Measurements from ENCODE around the gene AP4S1. TPM values are rescaled to one million over a fixed set of nuclear protein-coding genes. Genes with fewer than 3 reads are reported as not detected.

The AP4S1 gene
- total and polyA plus RNA-seq, 4 donors: 5.4 to 10.7 (median 7.3) TPM

- H3K27me3 ChIP-seq (ENCODE audit: control insufficient read depth in 3 of 3, insufficient read depth in 3 of 3, low read length in 2 of 3): no peaks in the 10 kb centered on the region
- no peak overlapping the region for H3K4me3 ChIP-seq
- no peak for TF ChIP-seq CTCF (IDR thresholded peaks at IDR 0.05; ENCODE audit: control extremely low read depth, extremely low read depth)
- no peaks in the 10 kb centered on the region for H3K9me3 ChIP-seq (ENCODE audit: control insufficient read depth in 4 of 4, insufficient read depth in 3 of 4, low read length in 3 of 4)
- DNase-seq: no peak
- no peak overlapping the region for H3K9ac ChIP-seq (ENCODE audit: insufficient read depth in 1 of 2, low read length in 2 of 2)
- 93% methylated on average over 2 of the region's 2 CpGs for WGBS, 2 donors
- no peak for ATAC-seq (ENCODE audit: insufficient read depth, low FRiP score)
- no peaks in the 10 kb centered on the region for H3K4me1 ChIP-seq (ENCODE audit: control insufficient read depth in 5 of 5, insufficient read depth in 5 of 5, low read length in 5 of 5)
- H3K36me3 ChIP-seq (ENCODE audit: control insufficient read depth in 4 of 4, insufficient read depth in 4 of 4, low read length in 4 of 4): peaks cover 0 to 9% (median 4%) of the 10 kb centered on the region in 4 donors
- no peak overlapping the region for H3K27ac ChIP-seq (ENCODE audit: low read depth in 1 of 2, low read length in 1 of 2)
Observed at GRCh38 chr14:31075144-31075543, 49.7 kb downstream of the AP4S1 start.

GRCh38 chr14:31078766-31079165 lies 53.3 kb downstream of the AP4S1 start:
- ATAC-seq (ENCODE audit: insufficient read depth, low FRiP score) (no peak), DNase-seq (no peak)
- no peaks in the 10 kb centered on the region for H3K4me1 ChIP-seq (ENCODE audit: control insufficient read depth in 5 of 5, insufficient read depth in 5 of 5, low read length in 5 of 5)
- no peak overlapping the region for H3K4me3 ChIP-seq
- no peak for TF ChIP-seq CTCF (IDR thresholded peaks at IDR 0.05; ENCODE audit: control extremely low read depth, extremely low read depth)
- H3K27ac ChIP-seq (ENCODE audit: low read depth in 1 of 2, low read length in 1 of 2): no peak overlapping the region
- no peak overlapping the region for H3K9ac ChIP-seq (ENCODE audit: insufficient read depth in 1 of 2, low read length in 2 of 2)
- H3K9me3 ChIP-seq (ENCODE audit: control insufficient read depth in 4 of 4, insufficient read depth in 3 of 4, low read length in 3 of 4): no peaks in the 10 kb centered on the region
- peaks cover 0 to 13% (median 2%) of the 10 kb centered on the region in 4 donors for H3K36me3 ChIP-seq (ENCODE audit: control insufficient read depth in 4 of 4, insufficient read depth in 4 of 4, low read length in 4 of 4)
- no peaks in the 10 kb centered on the region for H3K27me3 ChIP-seq (ENCODE audit: control insufficient read depth in 3 of 3, insufficient read depth in 3 of 3, low read length in 2 of 3)
- 27 to 44% methylated on average over 2 of the region's 2 CpGs for WGBS, 2 donors

GRCh38 chr14:31080056-31080455 lies 54.6 kb downstream of the AP4S1 start:
- H3K36me3 ChIP-seq (ENCODE audit: control insufficient read depth in 4 of 4, insufficient read depth in 4 of 4, low read length in 4 of 4): peaks cover 0 to 9% (median 3%) of the 10 kb centered on the region in 4 donors
- ATAC-seq (ENCODE audit: insufficient read depth, low FRiP score) (no peak), DNase-seq (no peak)
- H3K27me3 ChIP-seq (ENCODE audit: control insufficient read depth in 3 of 3, insufficient read depth in 3 of 3, low read length in 2 of 3): no peaks in the 10 kb centered on the region
- TF ChIP-seq CTCF (IDR thresholded peaks at IDR 0.05; ENCODE audit: control extremely low read depth, extremely low read depth): no peak
- H3K4me3 ChIP-seq: no peak overlapping the region
- H3K27ac ChIP-seq (ENCODE audit: low read depth in 1 of 2, low read length in 1 of 2): no peak overlapping the region
- H3K4me1 ChIP-seq (ENCODE audit: control insufficient read depth in 5 of 5, insufficient read depth in 5 of 5, low read length in 5 of 5): no peaks in the 10 kb centered on the region
- H3K9me3 ChIP-seq (ENCODE audit: control insufficient read depth in 4 of 4, insufficient read depth in 3 of 4, low read length in 3 of 4): no peaks in the 10 kb centered on the region
- no peak overlapping the region for H3K9ac ChIP-seq (ENCODE audit: insufficient read depth in 1 of 2, low read length in 2 of 2)
- 58 to 72% methylated on average over 3 of the region's 3 CpGs for WGBS, 2 donors

GRCh38 chr14:31080484-31080883 lies 55.0 kb downstream of the AP4S1 start:
- no peaks in the 10 kb centered on the region for H3K27me3 ChIP-seq (ENCODE audit: control insufficient read depth in 3 of 3, insufficient read depth in 3 of 3, low read length in 2 of 3)
- H3K9ac ChIP-seq (ENCODE audit: insufficient read depth in 1 of 2, low read length in 2 of 2): no peak overlapping the region
- no peak for ATAC-seq (ENCODE audit: insufficient read depth, low FRiP score)
- H3K9me3 ChIP-seq (ENCODE audit: control insufficient read depth in 4 of 4, insufficient read depth in 3 of 4, low read length in 3 of 4): no peaks in the 10 kb centered on the region
- H3K4me3 ChIP-seq: no peak overlapping the region
- peaks cover 0 to 5% (median 4%) of the 10 kb centered on the region in 4 donors for H3K36me3 ChIP-seq (ENCODE audit: control insufficient read depth in 4 of 4, insufficient read depth in 4 of 4, low read length in 4 of 4)
- H3K4me1 ChIP-seq (ENCODE audit: control insufficient read depth in 5 of 5, insufficient read depth in 5 of 5, low read length in 5 of 5): no peaks in the 10 kb centered on the region
- TF ChIP-seq CTCF (IDR thresholded peaks at IDR 0.05; ENCODE audit: control extremely low read depth, extremely low read depth): no peak
- no peak overlapping the region for H3K27ac ChIP-seq (ENCODE audit: low read depth in 1 of 2, low read length in 1 of 2)
- WGBS, 2 donors: 94 to 95% methylated on average over 4 of the region's 4 CpGs
- no peak for DNase-seq

All from lung (tissue), 12 donors.